ENCODE data around the gene CLIC4. TPM values are rescaled to one million over a fixed set of nuclear protein-coding genes. Genes with fewer than 3 reads are reported as not detected.
A peak's percentile ranks its signal among the peaks of the same experiment; 100 is the strongest.

CLIC4 gene
- total RNA-seq, 2 donors from 2014 or later, result 59.7 to 68.2 TPM

GRCh38 chr1:24871306-24871901, 126.2 kb downstream of the CLIC4 start:
- Mint-ChIP-seq H3K27ac (no peak overlapping the region), H3K4me3 (peak overlapping the region in 1 of 2 donors; percentile 0), H3K36me3 (ENCODE audit: insufficient read depth in 2 of 2) (no peaks in the 10 kb centered on the region), H3K9me3 (no peaks in the 10 kb centered on the region), H3K4me1 (ENCODE audit: low read depth) (peaks cover 16% of the 10 kb centered on the region), H3K27me3 (ENCODE audit: low read depth) (peaks cover 13% of the 10 kb centered on the region)
- ATAC-seq (replicated peaks in 1 of 2), result no peak
- DNase-seq, result no peak

GRCh38 chr1:24872061-24872850, 127.0 kb downstream of the CLIC4 start:
- Mint-ChIP-seq H3K36me3 (ENCODE audit: insufficient read depth in 2 of 2) (no peaks in the 10 kb centered on the region), H3K9me3 (no peaks in the 10 kb centered on the region), H3K4me1 (ENCODE audit: low read depth) (peaks cover 16% of the 10 kb centered on the region), H3K27ac (no peak overlapping the region), H3K4me3 (no peak overlapping the region), H3K27me3 (ENCODE audit: low read depth) (peaks cover 13% of the 10 kb centered on the region)
- no peak for DNase-seq
- no peak for ATAC-seq (replicated peaks in 1 of 2)

GRCh38 chr1:24873148-24873547, 127.9 kb downstream of the CLIC4 start:
- no peaks in the 10 kb centered on the region for H3K36me3 Mint-ChIP-seq (ENCODE audit: insufficient read depth in 2 of 2)
- peaks cover 16% of the 10 kb centered on the region for H3K4me1 Mint-ChIP-seq (ENCODE audit: low read depth)
- H3K4me3 Mint-ChIP-seq, result no peak overlapping the region
- H3K27me3 Mint-ChIP-seq (ENCODE audit: low read depth), result peaks cover 13% of the 10 kb centered on the region
- ATAC-seq (replicated peaks in 1 of 2) (no peak), DNase-seq (no peak)
- no peaks in the 10 kb centered on the region for H3K9me3 Mint-ChIP-seq
- H3K27ac Mint-ChIP-seq, result no peak overlapping the region

- Mint-ChIP-seq H3K4me1 (ENCODE audit: low read depth) (peaks cover 16% of the 10 kb centered on the region), H3K9me3 (no peaks in the 10 kb centered on the region), H3K36me3 (ENCODE audit: insufficient read depth in 2 of 2) (no peaks in the 10 kb centered on the region), H3K27ac (no peak overlapping the region), H3K27me3 (ENCODE audit: low read depth) (peaks cover 13% of the 10 kb centered on the region), H3K4me3 (no peak overlapping the region)
- ATAC-seq (replicated peaks in 1 of 2), result no peak
- no peak for DNase-seq
These were observed 128.8 kb downstream of the CLIC4 start for GRCh38 chr1:24874056-24874455.

GRCh38 chr1:24874611-24875234, 129.5 kb downstream of the CLIC4 start:
- Mint-ChIP-seq H3K9me3 (no peaks in the 10 kb centered on the region), H3K36me3 (ENCODE audit: insufficient read depth in 2 of 2) (no peaks in the 10 kb centered on the region), H3K4me1 (ENCODE audit: low read depth) (peaks cover 16% of the 10 kb centered on the region), H3K27ac (no peak overlapping the region), H3K27me3 (ENCODE audit: low read depth) (peaks cover 13% of the 10 kb centered on the region), H3K4me3 (no peak overlapping the region)
- ATAC-seq (replicated peaks in 1 of 2) (no peak), DNase-seq (no peak)

- Mint-ChIP-seq H3K9me3 (no peaks in the 10 kb centered on the region), H3K4me3 (no peak overlapping the region), H3K36me3 (ENCODE audit: insufficient read depth in 2 of 2) (no peaks in the 10 kb centered on the region), H3K27ac (no peak overlapping the region), H3K27me3 (ENCODE audit: low read depth) (peaks cover 18% of the 10 kb centered on the region), H3K4me1 (ENCODE audit: low read depth) (peaks cover 15% of the 10 kb centered on the region)
- ATAC-seq (replicated peaks in 1 of 2) (no peak), DNase-seq (no peak)
These were observed 130.0 kb downstream of the CLIC4 start for GRCh38 chr1:24875257-24875656.

- peaks cover 7% of the 10 kb centered on the region for H3K4me1 Mint-ChIP-seq (ENCODE audit: low read depth)
- ATAC-seq (replicated peaks in 1 of 2), result no peak
These were observed 130.8 kb downstream of the CLIC4 start for GRCh38 chr1:24875991-24876506.

GRCh38 chr1:24878045-24878444, 132.8 kb downstream of the CLIC4 start:
- Mint-ChIP-seq H3K27ac (no peak overlapping the region), H3K4me3 (no peak overlapping the region), H3K27me3 (ENCODE audit: low read depth) (peaks cover 14% of the 10 kb centered on the region), H3K4me1 (ENCODE audit: low read depth) (no peaks in the 10 kb centered on the region), H3K9me3 (no peaks in the 10 kb centered on the region), H3K36me3 (ENCODE audit: insufficient read depth in 2 of 2) (peaks cover 0 to under 1% of the 10 kb centered on the region in 2 donors)
- ATAC-seq (replicated peaks in 1 of 2) (no peak), DNase-seq (no peak)

More at GRCh38 chr1:24875991-24876506, 130.8 kb downstream of the CLIC4 start:
- peaks cover 25% of the 10 kb centered on the region for H3K27me3 Mint-ChIP-seq (ENCODE audit: low read depth)
- no peaks in the 10 kb centered on the region for H3K9me3 Mint-ChIP-seq
- no peak for DNase-seq
- H3K27ac Mint-ChIP-seq, result no peak overlapping the region
- no peak overlapping the region for H3K4me3 Mint-ChIP-seq
- H3K36me3 Mint-ChIP-seq (ENCODE audit: insufficient read depth in 2 of 2), result no peaks in the 10 kb centered on the region

- DNase-seq, result no peak
- Mint-ChIP-seq H3K27me3 (ENCODE audit: low read depth) (peaks cover 23% of the 10 kb centered on the region), H3K4me1 (ENCODE audit: low read depth) (no peaks in the 10 kb centered on the region), H3K4me3 (no peak overlapping the region), H3K27ac (no peak overlapping the region), H3K9me3 (peaks cover 0 to 3% of the 10 kb centered on the region in 2 donors), H3K36me3 (ENCODE audit: insufficient read depth in 2 of 2) (peaks cover 2 to 7% of the 10 kb centered on the region in 2 donors)
- no peak for ATAC-seq (replicated peaks in 1 of 2)
These were observed 133.8 kb downstream of the CLIC4 start for GRCh38 chr1:24878775-24879742.

- no peak for ATAC-seq (replicated peaks in 1 of 2)
- H3K27me3 Mint-ChIP-seq (ENCODE audit: low read depth), result peaks cover 34% of the 10 kb centered on the region
- no peak overlapping the region for H3K27ac Mint-ChIP-seq
- peaks cover 5 to 10% of the 10 kb centered on the region in 2 donors for H3K9me3 Mint-ChIP-seq
- H3K4me1 Mint-ChIP-seq (ENCODE audit: low read depth), result no peaks in the 10 kb centered on the region
- no peak overlapping the region for H3K4me3 Mint-ChIP-seq
- peaks cover 8 to 16% of the 10 kb centered on the region in 2 donors for H3K36me3 Mint-ChIP-seq (ENCODE audit: insufficient read depth in 2 of 2)
- DNase-seq, result no peak
These were observed 135.8 kb downstream of the CLIC4 start for GRCh38 chr1:24881034-24881433.

- DNase-seq (no peak), ATAC-seq (replicated peaks in 1 of 2) (no peak)
- peaks cover 33% of the 10 kb centered on the region for H3K27me3 Mint-ChIP-seq (ENCODE audit: low read depth)
- no peak overlapping the region for H3K4me3 Mint-ChIP-seq
- H3K4me1 Mint-ChIP-seq (ENCODE audit: low read depth), result no peaks in the 10 kb centered on the region
- peak overlapping the region; percentile 4 for H3K27ac Mint-ChIP-seq
- peaks cover 8 to 16% of the 10 kb centered on the region in 2 donors for H3K36me3 Mint-ChIP-seq (ENCODE audit: insufficient read depth in 2 of 2)
- peaks cover 5 to 10% of the 10 kb centered on the region in 2 donors for H3K9me3 Mint-ChIP-seq
These were observed 139.5 kb downstream of the CLIC4 start for GRCh38 chr1:24884751-24885150.

GRCh38 chr1:24886241-24886640, 141.0 kb downstream of the CLIC4 start:
- DNase-seq, result no peak
- ATAC-seq (replicated peaks in 1 of 2), result no peak
- Mint-ChIP-seq H3K4me3 (no peak overlapping the region), H3K4me1 (ENCODE audit: low read depth) (no peaks in the 10 kb centered on the region), H3K36me3 (ENCODE audit: insufficient read depth in 2 of 2) (peaks cover 8 to 16% of the 10 kb centered on the region in 2 donors), H3K27me3 (ENCODE audit: low read depth) (peaks cover 21% of the 10 kb centered on the region), H3K27ac (no peak overlapping the region), H3K9me3 (peaks cover 5 to 10% of the 10 kb centered on the region in 2 donors)

All from activated T-cell treated with anti-CD3 and anti-CD28 coated beads, Interleukin-2, amount 50 U/mL, for 72 hours (primary cell).